Right atrium auricular region (tissue), 2 donors: ENCODE measurements around the gene BCKDHA. TPM values are rescaled to one million over a fixed set of nuclear protein-coding genes. Genes with fewer than 3 reads are reported as not detected.

Experiments used
- DNase-seq: peaks from one replicate; pipeline ENCODE4 v3.0.0-alpha.2; 2019; ENCODE audit warnings: low spot score
- H3K27ac ChIP-seq, 2 donors: fragments of 200-600 bp; sonication (generic); 1 replicate in 1 of 2; 2 replicates in 1 of 2; pipeline ENCODE4 v1.5.1; 2016 to 2019
- H3K27me3 ChIP-seq, 2 donors: fragments of 200-600 bp; sonication (generic); one replicate each; pipeline versions ENCODE4 v1.5.1 to v1.6.0; 2017 to 2019
- H3K36me3 ChIP-seq: fragments of 200-600 bp; sonication (generic); one replicate; pipeline ENCODE4 v1.5.1; 2016
- H3K4me1 ChIP-seq, 2 donors: fragments of 200-600 bp; sonication (generic); one replicate each; pipeline versions ENCODE4 v1.5.1 to v1.6.0; 2017 to 2019
- H3K4me3 ChIP-seq, 2 donors: fragments of 200-600 bp; sonication (generic); 1 replicate in 1 of 2; 2 replicates in 1 of 2; pipeline ENCODE4 v1.5.1; 2017 to 2019; ENCODE audit warnings: mild to moderate bottlenecking in 1 of 2, moderate library complexity in 1 of 2
- H3K9me3 ChIP-seq, 2 donors: fragments of 200-600 bp; sonication (generic); one replicate each; pipeline ENCODE4 v1.5.1; 2019
- CTCF ChIP-seq, 2 donors: fragments of 200-600 bp; sonication (generic); IDR thresholded peaks; one replicate each; pipeline ENCODE4 v1.5.1; 2019; ENCODE audit warnings: antibody characterized with exemption in 2 of 2
- total RNA-seq, 2 donors: library from RNA; depleted of rRNA; stranded (reverse); fragments of >200 nt; gene quantifications; one replicate each; pipeline ENCODE4 v1.1.0, GENCODE V29; 2016

Gene BCKDHA
- total RNA-seq, 2 donors from 2014 or later: 65.2 to 77.6 TPM

- Histone ChIP-seq H3K4me1 (peaks cover 0 to 53% of the 10 kb centered on the region in 2 donors), H3K27ac (no peak overlapping the region), H3K4me3 (no peak overlapping the region), H3K9me3 (no peaks in the 10 kb centered on the region), H3K36me3 (peaks cover 38% of the 10 kb centered on the region), H3K27me3 (no peaks in the 10 kb centered on the region)
- no peak for DNase-seq
- TF ChIP-seq CTCF (IDR thresholded peaks at IDR 0.05): no peak
These were observed 27.8 kb downstream of the BCKDHA start for GRCh38 chr19:41425174-41426115.

DNA sequence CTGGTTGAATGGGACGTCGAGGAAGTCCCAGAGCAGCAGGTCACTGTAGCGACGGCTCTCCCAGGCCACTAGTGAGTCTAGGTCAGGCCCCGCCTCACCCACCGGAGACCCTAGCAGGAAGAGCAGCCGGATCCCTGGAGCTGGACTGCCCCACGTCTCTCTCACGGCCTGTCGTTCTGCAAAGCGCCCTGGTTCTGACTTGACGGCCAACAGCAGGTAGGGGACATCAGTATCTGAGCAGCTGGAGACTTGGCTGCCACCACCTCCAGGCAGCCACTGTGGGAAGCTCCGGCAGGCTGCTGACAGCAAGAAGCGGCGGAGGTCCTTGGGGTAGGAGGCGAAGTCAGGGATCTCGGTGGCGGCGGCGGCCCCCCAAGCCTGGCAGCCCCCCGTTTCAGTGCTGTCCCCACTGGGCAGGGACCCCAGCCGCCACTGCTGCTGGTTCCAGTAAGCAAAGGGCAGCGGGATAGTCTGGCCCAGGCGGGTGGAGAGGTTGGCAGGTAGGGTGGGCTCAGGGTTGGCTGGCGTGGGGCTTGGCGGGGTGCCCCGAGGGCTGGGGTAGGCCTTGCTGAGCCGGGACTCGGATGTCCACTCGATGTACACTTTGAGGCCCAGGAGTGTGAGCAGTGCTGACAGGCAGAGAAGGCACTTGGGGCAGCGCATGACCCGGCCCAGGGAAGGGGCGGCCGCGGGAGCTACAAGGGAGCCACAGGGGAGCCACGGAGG is 28.7 kb downstream of the BCKDHA start:
- H3K36me3 ChIP-seq: peaks cover 36% of the 10 kb centered on the region
- no peak for DNase-seq
- peaks cover 0 to 52% of the 10 kb centered on the region in 2 donors for H3K4me1 ChIP-seq
- peak overlapping the region; percentile 82 to 93 for H3K27ac ChIP-seq
- H3K27me3 ChIP-seq: no peaks in the 10 kb centered on the region
- no peaks in the 10 kb centered on the region for H3K9me3 ChIP-seq
- TF ChIP-seq CTCF (IDR thresholded peaks at IDR 0.05): no peak
- peak overlapping the region; percentile 20 to 54 for H3K4me3 ChIP-seq

- Histone ChIP-seq H3K4me3 (peak within 1 kb of the TSS; percentile 20 to 54), H3K27me3 (no peaks in the 10 kb centered on the region), H3K4me1 (peaks cover 0 to 56% of the 10 kb centered on the region in 2 donors), H3K9me3 (no peaks in the 10 kb centered on the region), H3K27ac (peak within 1 kb of the TSS; percentile 82 to 93), H3K36me3 (peaks cover 42% of the 10 kb centered on the region)
- peak; percentile 81 for DNase-seq
- no peak for TF ChIP-seq CTCF (IDR thresholded peaks at IDR 0.05)
These were observed 29.5 kb downstream of the BCKDHA start, which contains the start of gene B3GNT8 for GRCh38 chr19:41426952-41427646. Gene B3GNT8 (minus strand): TSS chr19:41427374. CDS start chr19:41426778, 596 bp downstream.

DNA sequence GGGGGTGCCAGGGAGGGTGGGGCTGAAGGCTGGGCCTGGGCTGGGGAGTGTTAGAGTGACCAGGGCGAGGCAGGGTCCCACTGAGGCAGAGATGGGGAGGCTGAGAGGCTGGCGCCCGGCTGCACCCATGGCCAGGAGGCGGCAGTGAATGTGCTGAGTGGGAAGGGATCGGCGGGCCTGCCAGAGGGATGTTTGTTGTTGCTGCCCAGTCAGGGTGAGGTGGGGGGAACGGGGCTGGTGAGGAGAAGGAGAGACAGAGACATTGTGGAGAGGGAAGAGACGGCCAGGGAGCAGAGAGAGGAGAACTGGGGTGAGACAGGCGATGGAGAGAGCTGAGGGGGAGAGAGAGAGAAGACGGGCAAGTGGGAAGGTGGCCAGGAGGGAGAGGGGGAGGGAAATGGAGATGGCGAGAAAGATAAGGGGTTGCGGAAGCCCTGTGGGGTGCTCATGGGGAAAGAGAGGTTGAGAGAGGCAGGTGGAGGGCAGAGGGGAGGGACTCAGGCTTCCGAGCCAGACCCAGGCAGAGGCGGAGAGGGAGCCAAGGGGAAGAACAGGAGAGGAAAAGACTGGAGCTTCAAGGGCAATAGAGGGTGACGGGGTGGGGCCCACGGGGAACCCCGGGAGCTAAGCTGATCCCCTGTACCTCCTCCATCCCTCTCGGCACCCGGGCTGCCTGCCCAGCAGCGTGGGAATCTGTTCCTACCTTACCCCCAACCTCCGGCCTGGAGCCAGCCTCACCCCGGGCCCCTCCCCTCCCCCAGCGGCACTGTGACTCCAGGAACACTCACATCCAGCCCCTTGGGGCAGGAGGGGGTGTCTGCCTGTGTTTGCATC is 30.2 kb downstream of the BCKDHA start:
- peaks cover 0 to 56% of the 10 kb centered on the region in 2 donors for H3K4me1 ChIP-seq
- no peak for TF ChIP-seq CTCF (IDR thresholded peaks at IDR 0.05)
- no peaks in the 10 kb centered on the region for H3K27me3 ChIP-seq
- peaks cover 42% of the 10 kb centered on the region for H3K36me3 ChIP-seq
- peak overlapping the region; percentile 82 to 93 for H3K27ac ChIP-seq
- no peaks in the 10 kb centered on the region for H3K9me3 ChIP-seq
- peak overlapping the region; percentile 20 to 54 for H3K4me3 ChIP-seq
- no peak for DNase-seq

DNA sequence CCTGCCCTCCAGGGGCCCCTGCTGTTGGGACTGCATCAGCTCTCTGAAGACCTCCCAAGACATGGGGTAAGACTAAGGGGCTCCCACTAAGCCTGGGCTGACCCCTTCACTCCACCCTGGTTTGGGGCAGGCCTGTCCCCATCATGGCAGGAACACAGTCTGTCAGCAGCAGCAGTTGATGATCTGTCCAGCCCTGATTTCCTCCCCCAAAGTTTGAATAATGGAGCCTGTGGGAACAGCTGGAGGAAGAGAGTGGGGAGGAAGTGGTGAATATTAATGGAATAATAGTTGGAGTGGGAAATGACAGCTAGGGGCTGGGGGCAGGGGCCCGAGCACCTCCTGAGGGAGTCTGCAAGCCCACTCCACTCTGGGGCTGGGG is 30.9 kb downstream of the BCKDHA start:
- no peak for TF ChIP-seq CTCF (IDR thresholded peaks at IDR 0.05)
- H3K9me3 ChIP-seq: no peaks in the 10 kb centered on the region
- no peak for DNase-seq
- peaks cover 0 to 56% of the 10 kb centered on the region in 2 donors for H3K4me1 ChIP-seq
- no peaks in the 10 kb centered on the region for H3K27me3 ChIP-seq
- H3K27ac ChIP-seq: peak overlapping the region; percentile 82 to 93
- peak overlapping the region; percentile 20 to 54 for H3K4me3 ChIP-seq
- peaks cover 42% of the 10 kb centered on the region for H3K36me3 ChIP-seq
